Measurements from ENCODE around the gene KCNQ5.

Gene KCNQ5

DNA sequence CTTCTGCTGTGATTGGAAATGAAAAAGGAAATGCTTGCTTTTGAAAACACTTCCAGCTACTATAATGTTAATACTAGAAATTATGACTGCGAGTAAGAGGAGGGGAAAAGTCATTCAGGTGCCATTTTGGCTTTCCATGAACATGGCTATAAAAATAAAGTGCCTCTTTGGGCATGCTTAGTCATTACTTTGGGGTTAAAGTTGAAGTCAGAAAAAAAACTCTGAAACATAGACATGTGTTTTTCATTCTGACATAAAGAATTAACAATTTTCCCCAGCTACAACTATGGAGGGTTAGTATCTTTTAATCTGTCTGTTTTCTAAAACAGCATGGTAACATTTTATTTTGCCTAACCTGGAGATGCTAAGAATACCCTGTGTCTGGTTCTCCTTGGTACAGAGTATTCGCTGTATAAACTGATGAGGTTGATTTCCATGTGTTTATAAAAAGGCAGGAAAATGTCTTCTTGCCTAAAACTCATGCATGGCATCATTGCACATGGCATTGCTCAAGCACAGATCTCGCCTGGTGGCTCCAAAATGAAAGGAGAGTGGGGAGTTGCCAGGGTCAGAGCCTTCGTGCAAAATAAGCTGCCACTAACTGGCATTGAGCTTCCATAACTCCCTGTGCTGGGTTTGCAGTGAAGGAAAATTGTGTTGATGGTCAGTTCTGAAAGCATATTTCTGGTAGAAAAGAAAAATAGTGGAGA is 188.9 kb downstream of the KCNQ5 start:
- DNase-seq = no peak

DNA sequence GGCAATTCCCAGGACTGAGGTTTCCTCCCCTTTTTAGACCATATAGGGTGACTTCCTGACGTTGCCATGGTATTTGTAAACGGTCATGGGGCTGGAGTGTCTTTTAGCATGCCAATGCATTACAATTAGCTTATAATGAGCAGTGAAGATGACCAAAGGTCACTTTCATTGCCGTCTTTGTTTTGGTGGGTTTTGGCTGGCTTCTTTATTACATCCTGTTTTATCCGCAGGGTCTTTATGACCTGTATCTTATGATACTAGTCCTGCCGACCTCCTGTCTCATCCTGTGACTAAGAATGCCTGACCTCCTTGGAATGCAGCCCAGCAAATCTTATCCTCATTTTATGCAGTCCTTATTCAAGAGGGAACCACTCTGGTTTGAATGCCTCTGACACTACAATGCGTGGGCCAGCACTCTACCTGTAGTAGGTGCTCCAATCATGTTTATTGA is 190.1 kb downstream of the KCNQ5 start:
- no peak for DNase-seq

DNA sequence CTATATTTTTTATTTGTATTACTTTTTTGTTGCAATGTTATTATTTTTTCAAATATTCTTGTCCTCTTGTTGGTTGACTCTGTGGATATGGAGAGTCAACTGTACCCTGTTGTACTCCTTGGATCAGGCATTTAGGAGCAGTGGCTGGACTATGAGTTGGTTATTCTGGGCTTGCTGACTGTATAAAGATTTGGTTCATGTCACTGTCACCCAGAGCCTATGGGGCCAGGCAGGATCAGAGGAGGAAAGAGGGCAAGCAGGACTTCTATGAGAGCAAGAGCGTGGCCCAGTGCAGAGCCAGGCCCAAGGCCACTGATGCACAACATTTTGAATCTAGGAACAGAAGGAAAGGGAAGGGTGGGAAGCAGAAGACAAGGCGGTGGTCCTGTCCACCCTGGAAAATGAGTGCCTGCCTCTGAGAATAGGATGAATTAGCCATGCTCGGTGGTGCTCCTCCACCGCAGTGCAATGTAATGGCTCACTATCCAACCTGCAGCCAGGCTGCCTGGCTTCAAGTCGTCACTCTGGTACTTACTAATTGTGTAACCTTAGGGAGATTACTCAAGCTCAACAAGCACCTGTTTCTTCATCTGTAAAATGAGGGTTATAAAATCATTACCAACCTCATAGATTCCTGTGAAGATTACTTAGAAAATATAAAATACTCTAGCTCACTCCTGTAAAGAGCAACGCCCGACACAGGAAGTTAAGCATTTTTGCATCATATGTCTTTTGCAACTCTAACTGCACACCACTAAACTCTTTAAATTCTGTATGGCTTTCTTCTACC is 192.1 kb downstream of the KCNQ5 start:
- DNase-seq = no peak

DNA sequence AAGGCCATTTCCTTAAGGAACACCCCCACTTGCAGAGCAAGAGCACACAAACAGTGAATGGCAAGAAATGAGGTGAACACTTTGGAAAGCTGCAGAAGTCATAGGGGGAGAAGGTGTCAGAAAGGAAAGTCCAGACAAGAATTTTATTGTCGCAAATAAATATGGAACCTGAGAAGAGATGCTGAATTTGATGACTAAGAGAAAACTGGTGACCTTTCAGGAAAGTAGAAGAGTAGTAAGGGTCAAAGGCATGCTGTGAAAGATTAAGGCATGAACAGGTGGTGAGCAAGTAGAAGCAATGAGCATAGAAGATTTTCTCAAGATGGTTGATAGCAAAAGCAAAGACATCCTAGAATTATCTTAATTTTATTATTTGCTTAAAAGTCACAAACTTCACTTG is 194.2 kb downstream of the KCNQ5 start:
- no peak for DNase-seq

DNA sequence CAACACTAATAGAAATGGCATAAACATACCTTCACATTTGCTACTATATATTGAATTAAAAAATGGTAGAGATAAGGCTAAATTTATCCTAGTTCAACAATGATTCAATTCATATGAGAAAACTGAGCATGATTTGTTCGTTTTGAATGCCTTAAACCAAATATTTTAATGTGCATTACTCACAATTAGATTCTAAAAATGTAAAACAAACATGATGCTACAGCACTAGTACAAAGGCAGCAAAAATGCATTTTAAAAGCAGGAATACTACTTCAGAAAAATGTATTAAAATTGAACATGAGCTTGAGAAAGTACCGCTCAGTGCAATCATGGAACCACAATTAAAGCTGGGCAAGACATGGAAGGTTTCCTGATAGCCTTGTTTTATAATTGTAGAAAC is 195.3 kb downstream of the KCNQ5 start:
- DNase-seq = no peak

DNA sequence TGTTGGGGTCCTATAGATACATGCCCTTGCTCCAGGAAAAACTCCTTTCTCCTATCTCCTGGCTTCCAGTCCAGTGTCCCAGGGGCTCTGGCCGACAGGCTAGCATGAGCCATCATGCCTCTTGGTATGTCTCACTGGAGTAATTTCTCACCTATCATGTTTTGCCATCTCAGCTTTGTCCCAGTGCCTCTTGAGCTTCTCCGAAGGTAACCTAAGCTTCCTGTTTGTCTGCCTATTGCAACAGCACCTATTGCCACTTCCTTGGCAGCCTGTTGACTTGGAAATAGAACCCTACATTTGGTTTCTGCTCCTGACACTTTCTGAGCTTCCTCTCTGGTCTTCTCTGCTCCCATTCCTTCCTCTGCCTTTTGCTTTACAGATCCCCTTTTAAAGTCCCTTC is 197.7 kb downstream of the KCNQ5 start:
- DNase-seq = peak; percentile 15

DNA sequence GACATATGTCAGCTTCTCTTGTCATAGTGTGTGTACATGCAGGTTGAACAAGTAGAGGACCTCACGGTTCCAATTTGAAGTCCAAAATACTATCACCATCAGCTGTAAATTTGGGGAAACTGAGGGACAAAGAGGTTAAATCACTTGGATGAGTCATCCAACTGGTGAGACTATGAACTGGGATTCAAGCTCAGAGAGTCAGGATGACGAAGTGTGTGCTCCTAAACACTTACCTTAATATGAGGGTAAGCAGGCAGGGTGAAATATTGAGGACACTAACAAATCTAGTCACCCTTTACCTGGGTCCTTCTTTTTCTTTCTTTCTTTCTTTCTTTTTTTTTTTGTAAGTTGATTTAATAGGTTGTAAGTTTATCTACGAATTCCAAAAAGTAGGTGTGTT is 198.3 kb downstream of the KCNQ5 start:
- DNase-seq = no peak

DNA sequence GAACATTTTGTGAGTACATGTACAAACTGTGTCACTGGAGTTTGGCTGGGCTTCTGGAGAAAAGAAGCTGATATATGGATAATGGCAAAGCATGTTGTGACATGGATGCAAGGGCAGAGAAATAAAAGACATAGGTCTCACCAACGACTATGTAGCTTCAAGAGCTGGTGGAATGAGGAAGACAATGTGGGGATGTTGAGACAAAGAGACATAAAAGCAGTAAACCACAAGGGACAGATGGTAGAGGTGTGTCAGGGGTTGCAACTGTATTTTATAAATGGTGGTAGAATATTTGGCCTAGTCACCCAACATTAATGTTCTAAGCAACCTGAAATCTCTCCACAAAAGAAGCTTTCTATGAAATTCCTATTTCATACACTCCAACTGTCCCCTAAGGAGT is 199.0 kb downstream of the KCNQ5 start:
- DNase-seq = no peak

DNA sequence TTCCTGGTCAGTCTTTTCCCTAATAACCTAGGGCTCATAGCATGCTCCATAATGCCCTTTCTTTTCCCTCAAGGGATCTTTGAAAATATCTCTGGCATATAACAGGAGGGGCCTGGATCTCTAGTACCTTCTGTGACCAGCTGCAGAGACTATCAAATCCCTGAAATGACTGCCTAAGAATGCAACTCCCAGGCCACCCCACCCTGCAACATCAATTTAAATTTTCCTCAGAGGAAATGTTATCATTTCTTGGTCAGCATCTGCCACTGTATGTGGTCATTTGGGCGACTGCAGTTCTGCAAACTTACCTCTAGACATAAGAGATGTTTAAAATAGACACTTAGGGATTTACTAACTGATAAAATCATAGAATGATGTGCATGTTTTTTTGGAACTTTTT is 200.2 kb downstream of the KCNQ5 start:
- DNase-seq = no peak

DNA sequence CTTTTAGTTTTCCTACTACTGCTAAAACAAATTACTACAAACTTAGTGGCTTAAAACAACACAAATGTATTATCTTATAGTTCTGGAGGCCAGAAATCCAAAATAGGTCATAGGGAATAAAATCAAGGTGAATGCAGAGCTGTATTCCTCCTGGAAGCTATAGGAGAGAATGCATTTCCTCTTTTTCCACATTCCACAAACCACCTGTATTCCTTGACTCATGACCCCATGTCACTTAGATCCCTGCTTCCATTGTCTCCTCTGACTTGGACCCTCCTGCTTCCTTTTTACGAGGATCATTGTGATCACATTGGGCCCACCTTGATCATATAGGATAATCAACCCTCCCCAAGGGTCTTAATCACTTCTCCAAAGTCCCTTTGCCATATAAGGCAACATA is 200.8 kb downstream of the KCNQ5 start:
- no peak for DNase-seq

DNA sequence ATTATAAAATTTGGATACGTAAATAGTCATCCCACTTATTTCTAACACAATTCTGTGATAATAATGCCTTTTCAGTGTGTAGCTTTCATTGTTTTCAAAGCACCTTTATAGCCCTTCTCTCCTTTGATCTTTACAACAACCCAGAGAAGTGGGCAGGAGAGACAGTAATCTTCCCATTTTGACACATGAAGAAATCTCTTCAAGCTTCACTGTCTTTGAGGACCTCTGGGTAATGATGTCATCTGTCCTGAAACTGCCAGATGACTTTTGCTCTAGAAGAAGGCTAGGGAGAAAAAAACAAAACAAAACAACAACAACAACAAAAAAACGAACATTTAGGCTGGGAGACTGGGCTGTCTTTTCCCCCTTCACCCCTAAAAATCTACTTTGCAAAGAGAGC is 203.0 kb downstream of the KCNQ5 start:
- DNase-seq = peak; percentile 2

DNA sequence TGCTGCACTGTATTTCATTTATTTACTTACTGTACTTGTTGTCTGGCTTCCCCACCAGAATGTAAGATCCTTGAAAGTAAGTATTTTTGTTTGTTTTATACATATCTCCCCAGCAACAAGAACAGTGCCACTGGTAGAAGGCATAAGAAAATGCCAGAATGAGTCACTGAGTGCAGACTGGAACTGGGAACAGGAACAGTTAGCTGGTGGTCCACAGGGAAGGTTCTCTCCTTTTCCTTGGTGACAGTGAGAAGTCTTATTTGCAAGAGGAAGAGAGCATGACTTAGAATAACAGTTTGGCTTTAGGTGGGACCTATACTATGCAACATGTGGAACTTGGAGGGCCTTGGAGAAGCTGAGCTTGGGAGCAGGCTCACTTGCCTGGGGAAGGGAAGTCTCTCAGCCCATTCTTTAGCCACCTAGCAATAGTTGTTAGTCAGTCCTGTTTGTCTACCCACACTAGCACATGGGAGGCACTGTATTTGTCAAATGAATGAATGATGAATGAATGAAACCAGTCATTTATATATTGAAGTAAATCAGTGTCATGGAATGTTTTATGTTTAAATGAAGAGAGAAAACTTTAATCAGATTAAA is 203.5 kb downstream of the KCNQ5 start:
- DNase-seq = no peak

DNA sequence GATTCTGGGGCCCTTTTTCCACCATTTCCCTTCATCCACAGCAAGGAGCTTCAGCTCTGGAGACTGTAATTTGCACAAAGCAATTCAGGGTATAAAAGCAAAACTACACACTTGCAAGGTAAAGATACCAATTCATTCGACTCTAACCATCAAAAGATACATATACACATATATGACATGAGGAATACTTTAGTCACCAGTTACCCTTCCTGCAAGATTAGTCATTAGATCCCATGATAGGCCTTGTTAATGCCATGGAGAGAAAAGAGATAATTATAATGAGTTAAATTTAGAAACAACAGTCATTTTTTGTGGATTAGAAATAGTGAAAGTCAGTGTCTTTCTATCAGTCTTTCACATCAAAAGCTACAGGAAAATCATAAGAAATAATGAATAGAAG is 204.2 kb downstream of the KCNQ5 start:
- peak; percentile 21 for DNase-seq

DNA sequence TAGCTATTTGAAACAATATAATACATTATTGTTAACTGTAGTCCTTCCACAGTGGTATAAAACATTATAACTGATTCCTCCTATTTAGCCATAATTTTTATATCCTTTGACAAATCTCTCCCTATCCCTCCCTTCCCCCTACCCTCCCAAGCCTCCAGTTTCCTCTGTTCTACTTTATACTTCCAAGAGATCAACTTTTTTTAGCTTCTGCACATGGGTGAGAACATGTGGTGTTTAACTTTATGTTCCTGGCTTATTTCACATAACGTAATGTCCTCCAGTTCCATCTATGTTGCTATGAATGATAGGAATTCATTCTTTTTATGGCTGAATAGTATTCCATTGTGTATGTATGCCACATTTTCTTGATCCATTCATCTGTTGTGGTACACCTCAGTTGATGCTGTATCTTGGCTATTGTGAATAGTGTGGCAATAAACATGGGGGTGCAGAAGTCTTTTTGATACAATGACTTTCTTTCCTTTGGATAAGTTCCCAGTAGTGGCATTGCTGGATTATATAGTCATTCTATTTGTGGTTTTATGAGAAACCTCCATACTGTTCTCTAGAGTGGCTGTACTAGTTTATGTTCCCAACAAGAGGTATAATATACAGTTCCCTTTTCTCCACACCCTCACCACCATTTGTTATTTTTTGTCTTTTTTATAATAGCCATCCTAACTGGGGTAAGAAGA is 205.0 kb downstream of the KCNQ5 start:
- DNase-seq = no peak

DNA sequence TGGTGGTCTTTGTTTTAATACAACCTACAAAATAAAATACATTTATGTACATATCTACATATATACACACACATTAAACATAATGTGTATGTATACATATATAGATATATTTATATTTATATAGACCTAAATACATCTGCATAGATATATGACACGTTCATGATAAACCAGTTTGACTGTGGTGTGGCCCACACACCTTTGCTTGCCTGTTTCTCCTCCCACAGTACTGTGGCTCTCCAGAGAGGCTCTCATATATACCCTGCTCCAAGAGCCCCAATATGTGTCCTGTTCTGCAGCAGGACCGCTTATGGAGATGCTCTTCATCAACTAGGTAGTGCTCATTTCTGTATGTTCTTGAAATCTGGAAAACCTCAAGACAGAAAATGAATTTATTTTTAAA is 207.0 kb downstream of the KCNQ5 start:
- DNase-seq = no peak

DNA sequence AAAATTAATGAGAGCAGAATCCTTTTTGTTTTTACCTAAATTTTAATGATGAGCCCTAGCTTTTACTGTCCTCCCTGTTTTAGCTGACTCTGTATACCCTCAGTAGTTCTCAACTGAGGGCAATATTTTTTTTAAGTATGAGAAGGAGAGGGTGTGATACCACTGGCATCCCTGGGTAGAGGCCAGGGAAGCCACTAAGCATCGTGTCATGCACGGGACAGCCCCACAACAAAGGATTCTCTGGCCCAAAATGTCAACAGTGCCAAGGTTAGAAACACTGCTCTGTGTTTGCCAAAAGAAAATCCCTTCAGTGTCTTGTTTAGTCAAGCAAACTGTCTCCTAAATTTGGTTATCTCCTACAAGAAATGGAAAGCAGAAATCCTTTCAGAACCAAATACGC is 210.4 kb downstream of the KCNQ5 start:
- no peak for DNase-seq

DNA sequence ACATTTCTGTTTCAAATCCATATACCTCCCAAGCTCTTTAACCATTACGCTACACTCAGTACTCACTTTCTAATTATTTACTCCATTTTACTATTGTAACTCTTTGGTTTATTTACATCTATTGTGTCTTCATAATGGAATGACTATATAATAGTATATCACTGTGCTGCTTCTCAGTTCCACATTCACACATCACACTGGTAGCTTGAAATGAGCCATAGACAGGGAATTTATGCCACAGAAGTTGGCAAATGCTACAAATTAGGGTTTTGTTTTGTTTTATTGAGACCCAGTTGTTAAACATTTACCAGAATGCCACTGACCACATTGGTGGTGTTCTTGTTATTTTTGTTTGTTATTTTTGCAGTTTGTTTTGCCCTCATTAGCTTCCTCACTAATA is 213.9 kb downstream of the KCNQ5 start:
- no peak for DNase-seq

DNA sequence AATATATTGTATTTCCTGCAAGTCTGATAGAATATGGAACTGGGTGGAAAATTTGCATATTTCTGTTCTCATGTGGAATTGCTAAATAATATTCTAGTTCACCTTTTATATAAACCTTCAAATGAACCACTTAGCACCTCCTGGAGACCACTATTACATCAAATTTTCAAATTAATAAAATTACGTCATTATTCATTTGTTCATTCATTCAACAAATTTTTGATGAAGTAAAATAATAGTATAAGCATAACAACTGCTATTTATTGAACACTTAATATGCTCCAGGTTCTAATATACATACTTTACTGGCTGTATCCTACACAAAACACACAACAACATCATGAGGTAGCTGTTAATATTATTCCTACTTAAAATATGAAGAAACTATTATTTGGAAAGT is 215.1 kb downstream of the KCNQ5 start:
- no peak for DNase-seq

DNA sequence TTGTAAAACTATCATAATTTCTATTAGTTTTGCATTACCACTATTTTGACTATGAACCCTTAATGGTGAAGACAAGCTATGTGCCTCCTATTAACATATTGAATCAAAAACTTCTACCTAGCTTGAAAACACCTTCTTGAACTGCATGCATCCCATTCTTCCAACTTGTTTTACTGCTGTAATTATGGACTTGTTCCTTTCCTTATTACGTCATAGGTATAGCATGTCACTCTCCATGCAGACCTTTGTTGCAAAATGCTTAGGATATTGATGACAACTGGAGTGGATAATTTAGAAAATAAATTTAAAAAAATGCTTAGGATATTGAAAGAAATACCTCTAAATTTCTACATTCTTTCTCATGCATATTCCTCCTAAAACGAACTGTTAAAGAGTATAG is 219.3 kb downstream of the KCNQ5 start:
- DNase-seq = no peak

DNA sequence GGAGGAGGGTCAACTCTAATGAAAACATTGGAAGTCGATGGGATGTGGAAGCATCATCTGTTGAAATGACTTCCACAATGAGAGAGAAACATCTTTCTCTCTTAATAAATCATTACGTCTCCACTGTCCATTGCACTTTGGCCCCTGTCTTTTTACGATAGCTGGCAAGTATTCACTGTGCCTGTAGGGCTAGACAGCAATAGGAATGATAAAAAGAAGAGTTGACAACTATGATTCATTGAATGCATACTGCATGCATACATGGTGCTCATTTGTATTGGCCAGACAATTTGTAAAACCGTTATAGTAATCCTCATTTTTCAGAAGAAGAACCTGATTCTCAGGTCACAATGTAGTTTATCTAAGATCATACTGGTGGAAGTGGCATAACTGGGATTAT is 220.3 kb downstream of the KCNQ5 start:
- no peak for DNase-seq

DNA sequence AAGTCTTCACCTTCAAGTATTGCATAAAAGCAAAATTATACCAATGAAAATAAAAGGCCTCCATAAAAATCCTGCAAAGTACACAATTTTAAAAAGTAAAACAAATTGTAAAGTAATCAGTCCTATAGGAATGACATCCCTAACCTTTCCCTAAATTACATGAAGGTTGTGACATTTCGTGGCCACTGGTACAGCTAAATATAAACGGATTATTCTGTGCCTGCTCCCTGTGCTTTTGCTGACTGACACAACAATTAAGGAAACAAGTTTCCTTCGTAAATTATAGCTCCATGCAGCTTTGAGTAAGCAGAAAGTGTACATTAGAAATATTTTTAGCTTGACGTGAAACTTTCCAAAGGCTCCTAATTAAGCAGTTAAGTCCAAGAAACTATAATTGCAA is 222.8 kb downstream of the KCNQ5 start:
- no peak for DNase-seq

DNA sequence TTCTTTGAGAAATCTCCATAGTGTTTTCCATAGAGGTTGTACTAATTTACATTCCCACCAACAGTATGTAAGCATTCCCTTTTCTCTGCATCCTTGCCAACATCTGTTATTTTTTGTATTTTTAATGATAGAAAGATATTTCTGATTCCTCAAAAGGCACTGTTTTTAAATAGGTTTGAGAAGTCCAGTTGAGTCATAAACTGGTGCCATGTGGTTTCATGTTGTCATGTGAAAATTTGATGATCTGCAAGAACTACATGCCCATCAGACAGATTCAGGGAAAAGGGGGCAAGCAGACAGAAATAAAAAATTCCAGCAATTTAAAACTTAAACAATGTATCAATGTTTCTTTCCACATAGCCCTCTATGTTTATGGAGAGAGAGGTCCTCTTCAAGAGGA is 227.5 kb downstream of the KCNQ5 start:
- DNase-seq = no peak

DNA sequence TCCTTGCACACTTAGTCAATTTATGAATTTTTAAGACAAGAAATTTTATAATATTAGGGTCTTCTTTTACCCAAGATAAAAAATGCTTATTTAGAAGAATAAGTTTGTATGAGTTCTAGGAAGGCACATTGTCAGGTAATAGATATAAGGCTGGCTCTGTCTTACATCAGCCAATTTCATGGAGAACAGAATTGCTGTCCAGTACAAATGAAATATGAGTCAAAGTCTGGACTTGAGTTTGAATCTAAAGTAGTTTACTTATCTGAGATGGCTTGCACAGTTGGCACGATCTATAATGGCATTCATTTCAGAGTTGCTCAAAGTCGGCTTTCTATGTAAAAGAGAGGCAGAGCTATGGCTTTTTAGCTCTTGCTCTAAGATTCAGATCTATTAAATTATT is 228.2 kb downstream of the KCNQ5 start:
- DNase-seq = no peak

DNA sequence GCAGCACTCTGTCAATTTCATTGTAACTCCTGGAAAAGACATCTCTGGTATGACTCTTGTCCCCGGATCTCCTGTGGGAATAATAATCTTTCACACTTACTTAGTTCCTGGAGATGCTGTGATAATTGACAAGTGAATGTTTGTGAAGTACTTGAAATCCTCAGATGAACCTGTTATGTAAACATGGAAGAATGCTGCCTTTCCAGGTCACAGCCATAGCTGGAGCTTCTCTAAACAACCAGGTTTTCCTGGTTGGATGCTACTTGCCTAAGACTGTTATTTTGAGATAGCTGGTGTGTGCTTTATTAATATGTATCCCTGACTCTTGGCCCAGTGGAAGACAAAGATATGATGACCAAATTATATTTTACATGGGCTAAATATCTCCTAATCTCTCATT is 228.6 kb downstream of the KCNQ5 start:
- no peak for DNase-seq

Measured in activated CD4-positive, alpha-beta T cell treated with anti-CD3 and anti-CD28 coated beads, Interleukin-10, Interleukin-2, amounts not matched to agents 100 ng/mL and 50 ng/mL, durations not matched to agents 16 hours and 8 hours (primary cell).